DND-41 (cell line): ENCODE measurements around the gene ITIH5.
A peak's percentile ranks its signal among the peaks of the same experiment; 100 is the strongest.

Source experiments
- ATAC-seq: fragments of 200-7000 bp; cut with Tn5 transposase; 3 replicates; pipeline ENCODE4 v1.9.1; 2021; ENCODE audit warnings: low read depth; ENCODE audit not compliant: insufficient read depth
- DNase-seq: peaks from one replicate; pipeline ENCODE4 v3.0.0-alpha.2; 2020
- H2AFZ ChIP-seq: 2 replicates; pipeline ENCODE4 v1.6.0; 2012; ENCODE audit warnings: low read depth, low read length
- H3K27ac ChIP-seq: 2 replicates; pipeline ENCODE4 v1.5.1; 2012; ENCODE audit warnings: low read length, inconsistent platforms
- H3K27me3 ChIP-seq: fragments of 200-600 bp; sonication (generic); 2 replicates; pipeline ENCODE4 v1.6.0; 2012; ENCODE audit warnings: low read length, mild to moderate bottlenecking, inconsistent platforms; ENCODE audit not compliant: insufficient read depth, poor library complexity
- H3K36me3 ChIP-seq: 2 replicates; pipeline ENCODE4 v1.5.1; 2012; ENCODE audit warnings: low read length, inconsistent platforms; ENCODE audit not compliant: insufficient read depth
- H3K4me1 ChIP-seq: 2 replicates; pipeline ENCODE4 v1.5.1; 2012; ENCODE audit warnings: mild to moderate bottlenecking, low read length; ENCODE audit not compliant: insufficient read depth
- H3K4me2 ChIP-seq: 2 replicates; pipeline ENCODE4 v1.6.0; 2012; ENCODE audit warnings: mild to moderate bottlenecking, moderate library complexity, low read length, inconsistent platforms; ENCODE audit not compliant: insufficient read depth
- H3K4me3 ChIP-seq, 2 experiments: fragments of 200-600 bp in 1 of 2; shearing (Covaris generic) in 1 of 2; 2 replicates each; pipeline ENCODE4 v1.5.1; 2012 to 2016; ENCODE audit warnings: inconsistent platforms in 2 of 2, low read length in 2 of 2, mild to moderate bottlenecking in 2 of 2, low read depth in 1 of 2, moderate library complexity in 1 of 2
- H3K79me2 ChIP-seq: 2 replicates; pipeline ENCODE4 v1.6.0; 2012; ENCODE audit warnings: low read length, inconsistent platforms; ENCODE audit not compliant: insufficient read depth
- H3K9ac ChIP-seq: 2 replicates; pipeline ENCODE4 v1.6.0; 2012; ENCODE audit warnings: low read depth, mild to moderate bottlenecking, inconsistent platforms, low read length, moderate library complexity
- H3K9me3 ChIP-seq: 2 replicates; pipeline ENCODE4 v1.5.1; 2012; ENCODE audit warnings: low read length, moderate library complexity, mild to moderate bottlenecking, inconsistent platforms; ENCODE audit not compliant: insufficient read depth, severe bottlenecking
- H4K20me1 ChIP-seq: 2 replicates; pipeline ENCODE4 v1.6.0; 2012; ENCODE audit warnings: low read length; ENCODE audit not compliant: insufficient read depth
- EZH2 ChIP-seq: IDR thresholded peaks from 3 replicates; pipeline ENCODE4 v1.6.1; 2012; ENCODE audit warnings: borderline replicate concordance, low read depth, mild to moderate bottlenecking, moderate library complexity, low read length, inconsistent platforms; ENCODE audit not compliant: severe bottlenecking
- TF ChIP-seq, protein P1 (sequence below): IDR thresholded peaks from 2 replicates; pipeline ENCODE4 v1.5.1; 2012; ENCODE audit warnings: borderline replicate concordance, low read length, moderate library complexity, mild to moderate bottlenecking; ENCODE audit not compliant: poor library complexity, severe bottlenecking; ENCODE audit errors: extremely low read depth

The ITIH5 gene

GRCh38 chr10:7527468-7527867, 139.3 kb downstream of the ITIH5 start:
- no peaks in the 10 kb centered on the region for H4K20me1 ChIP-seq
- H3K4me1 ChIP-seq = peaks cover 8% of the 10 kb centered on the region
- H3K9ac ChIP-seq = no peak overlapping the region
- H3K27ac ChIP-seq = no peak overlapping the region
- no peak overlapping the region for H3K4me2 ChIP-seq
- TF ChIP-seq, protein P1, sequence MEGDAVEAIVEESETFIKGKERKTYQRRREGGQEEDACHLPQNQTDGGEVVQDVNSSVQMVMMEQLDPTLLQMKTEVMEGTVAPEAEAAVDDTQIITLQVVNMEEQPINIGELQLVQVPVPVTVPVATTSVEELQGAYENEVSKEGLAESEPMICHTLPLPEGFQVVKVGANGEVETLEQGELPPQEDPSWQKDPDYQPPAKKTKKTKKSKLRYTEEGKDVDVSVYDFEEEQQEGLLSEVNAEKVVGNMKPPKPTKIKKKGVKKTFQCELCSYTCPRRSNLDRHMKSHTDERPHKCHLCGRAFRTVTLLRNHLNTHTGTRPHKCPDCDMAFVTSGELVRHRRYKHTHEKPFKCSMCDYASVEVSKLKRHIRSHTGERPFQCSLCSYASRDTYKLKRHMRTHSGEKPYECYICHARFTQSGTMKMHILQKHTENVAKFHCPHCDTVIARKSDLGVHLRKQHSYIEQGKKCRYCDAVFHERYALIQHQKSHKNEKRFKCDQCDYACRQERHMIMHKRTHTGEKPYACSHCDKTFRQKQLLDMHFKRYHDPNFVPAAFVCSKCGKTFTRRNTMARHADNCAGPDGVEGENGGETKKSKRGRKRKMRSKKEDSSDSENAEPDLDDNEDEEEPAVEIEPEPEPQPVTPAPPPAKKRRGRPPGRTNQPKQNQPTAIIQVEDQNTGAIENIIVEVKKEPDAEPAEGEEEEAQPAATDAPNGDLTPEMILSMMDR = no peak
- TF ChIP-seq EZH2 = no peak
- no peaks in the 10 kb centered on the region for H3K79me2 ChIP-seq
- no peak overlapping the region for H3K4me3 ChIP-seq
- no peaks in the 10 kb centered on the region for H3K36me3 ChIP-seq
- no peak overlapping the region for H2AFZ ChIP-seq
- ATAC-seq (no peak), DNase-seq (no peak)
- no peaks in the 10 kb centered on the region for H3K9me3 ChIP-seq
- H3K27me3 ChIP-seq = no peaks in the 10 kb centered on the region

- no peak for DNase-seq
Observed at GRCh38 chr10:7526017-7526400, 140.8 kb downstream of the ITIH5 start.

DNA sequence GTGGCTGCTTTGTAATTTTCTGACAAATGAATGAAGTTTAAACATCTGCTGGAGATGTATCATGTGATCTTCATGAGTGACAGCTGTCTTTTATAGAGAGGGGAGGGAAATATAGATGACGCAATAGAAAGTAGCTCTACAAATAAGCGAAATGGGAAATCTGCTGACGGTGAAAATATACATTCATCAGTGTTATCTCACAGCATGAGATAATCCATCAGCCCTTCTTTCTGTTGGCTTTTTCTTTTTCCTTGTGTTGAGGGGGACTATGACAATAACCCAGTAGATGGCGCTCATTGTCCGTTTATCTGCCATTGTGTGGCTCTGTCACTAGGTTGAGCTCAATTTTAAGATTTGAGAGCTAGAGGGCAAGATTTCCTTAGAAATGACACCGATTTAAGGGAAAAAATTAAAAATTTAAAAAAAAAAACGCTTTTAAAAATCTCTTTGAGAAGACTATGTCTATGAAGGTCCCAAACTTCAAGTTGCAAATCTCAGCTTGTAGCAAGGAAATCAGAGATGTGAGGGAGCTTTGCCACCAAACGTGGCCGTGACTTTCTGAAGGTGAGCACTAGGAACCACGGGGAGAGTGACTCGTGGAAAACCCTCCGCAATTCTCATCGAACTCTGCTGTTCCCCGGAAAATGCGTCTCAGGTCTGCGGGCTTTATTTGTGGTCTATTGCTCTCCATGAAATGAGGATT, 141.3 kb downstream of the ITIH5 start:
- ATAC-seq (peak; percentile 95), DNase-seq (peak; percentile 79)
- Histone ChIP-seq H4K20me1 (no peaks in the 10 kb centered on the region), H3K4me1 (peaks cover 8% of the 10 kb centered on the region), H3K9me3 (no peaks in the 10 kb centered on the region), H3K79me2 (no peaks in the 10 kb centered on the region), H3K27ac (peak overlapping the region; percentile 32; the same call in 1 of the 2 replicates), H3K27me3 (no peaks in the 10 kb centered on the region), H3K4me3 (no peak overlapping the region), H3K9ac (no peak overlapping the region), H3K4me2 (no peak overlapping the region), H3K36me3 (no peaks in the 10 kb centered on the region), H2AFZ (peak overlapping the region; percentile 13; the same call in 1 of the 2 replicates)
- TF ChIP-seq EZH2 = no peak
- TF ChIP-seq, protein P1 = peak; percentile 95

More at GRCh38 chr10:7526017-7526400, 140.8 kb downstream of the ITIH5 start:
- Histone ChIP-seq H2AFZ (no peak overlapping the region), H3K36me3 (no peaks in the 10 kb centered on the region), H3K4me1 (peaks cover 8% of the 10 kb centered on the region), H3K9me3 (no peaks in the 10 kb centered on the region), H3K27me3 (no peaks in the 10 kb centered on the region), H3K4me3 (no peak overlapping the region), H4K20me1 (no peaks in the 10 kb centered on the region), H3K79me2 (no peaks in the 10 kb centered on the region), H3K27ac (no peak overlapping the region), H3K9ac (no peak overlapping the region), H3K4me2 (no peak overlapping the region)
- TF ChIP-seq, protein P1 = no peak
- no peak for TF ChIP-seq EZH2
- no peak for ATAC-seq

- H3K36me3 ChIP-seq = no peaks in the 10 kb centered on the region
- no peaks in the 10 kb centered on the region for H3K9me3 ChIP-seq
- H3K4me1 ChIP-seq = peaks cover 8% of the 10 kb centered on the region
- H4K20me1 ChIP-seq = no peaks in the 10 kb centered on the region
- H3K27me3 ChIP-seq = no peaks in the 10 kb centered on the region
- no peak for TF ChIP-seq EZH2
- TF ChIP-seq, protein P1 = no peak
- H3K79me2 ChIP-seq = no peaks in the 10 kb centered on the region
- no peak overlapping the region for H2AFZ ChIP-seq
- no peak overlapping the region for H3K4me2 ChIP-seq
- H3K9ac ChIP-seq = no peak overlapping the region
- no peak overlapping the region for H3K27ac ChIP-seq
- H3K4me3 ChIP-seq = no peak overlapping the region
- ATAC-seq (no peak), DNase-seq (no peak)
Observed at GRCh38 chr10:7523656-7524055, 143.1 kb downstream of the ITIH5 start.
